ENCODE data around the gene TOPAZ1. TPM values are rescaled to one million over a fixed set of nuclear protein-coding genes. Genes with fewer than 3 reads are reported as not detected.

Gene TOPAZ1
- total RNA-seq, 4 donors from 2014 or later = 0.28 TPM; not detected in 3

DNA sequence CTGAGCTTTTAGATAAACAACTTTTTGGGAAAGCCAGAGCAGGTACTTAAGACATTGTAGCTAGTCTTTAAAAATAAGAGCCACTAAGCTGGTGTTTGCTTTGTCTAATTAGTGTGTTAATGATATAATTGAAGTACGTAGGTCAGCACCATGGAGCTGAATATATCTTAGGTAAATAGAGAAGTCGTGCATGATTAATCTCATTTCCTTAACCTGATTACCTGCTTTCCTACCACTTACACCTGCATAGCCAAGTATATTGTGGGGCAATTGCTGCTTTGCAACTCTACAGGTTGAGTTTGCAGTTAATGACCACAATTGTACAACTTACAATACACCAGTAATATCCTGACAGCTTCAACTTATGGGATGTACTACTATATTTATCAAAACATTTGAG, 17.6 kb upstream of the TOPAZ1 start:
- intact Hi-C loops (cut with DNase I; ENCODE audit: low total_unique reads) = no loop called here
- no peaks in the 10 kb centered on the region for H3K36me3 ChIP-seq
- no peak overlapping the region for H3K27ac ChIP-seq
- H3K27me3 ChIP-seq = no peaks in the 10 kb centered on the region
- H3K9me3 ChIP-seq = no peaks in the 10 kb centered on the region
- TF ChIP-seq POLR2A (IDR thresholded peaks at IDR 0.05) = no peak
- TF ChIP-seq, protein P1, sequence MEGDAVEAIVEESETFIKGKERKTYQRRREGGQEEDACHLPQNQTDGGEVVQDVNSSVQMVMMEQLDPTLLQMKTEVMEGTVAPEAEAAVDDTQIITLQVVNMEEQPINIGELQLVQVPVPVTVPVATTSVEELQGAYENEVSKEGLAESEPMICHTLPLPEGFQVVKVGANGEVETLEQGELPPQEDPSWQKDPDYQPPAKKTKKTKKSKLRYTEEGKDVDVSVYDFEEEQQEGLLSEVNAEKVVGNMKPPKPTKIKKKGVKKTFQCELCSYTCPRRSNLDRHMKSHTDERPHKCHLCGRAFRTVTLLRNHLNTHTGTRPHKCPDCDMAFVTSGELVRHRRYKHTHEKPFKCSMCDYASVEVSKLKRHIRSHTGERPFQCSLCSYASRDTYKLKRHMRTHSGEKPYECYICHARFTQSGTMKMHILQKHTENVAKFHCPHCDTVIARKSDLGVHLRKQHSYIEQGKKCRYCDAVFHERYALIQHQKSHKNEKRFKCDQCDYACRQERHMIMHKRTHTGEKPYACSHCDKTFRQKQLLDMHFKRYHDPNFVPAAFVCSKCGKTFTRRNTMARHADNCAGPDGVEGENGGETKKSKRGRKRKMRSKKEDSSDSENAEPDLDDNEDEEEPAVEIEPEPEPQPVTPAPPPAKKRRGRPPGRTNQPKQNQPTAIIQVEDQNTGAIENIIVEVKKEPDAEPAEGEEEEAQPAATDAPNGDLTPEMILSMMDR (IDR thresholded peaks at IDR 0.05) = no peak
- DNase-seq = no peak
- H3K4me3 ChIP-seq = no peak overlapping the region
- H3K4me1 ChIP-seq = no peaks in the 10 kb centered on the region

DNA sequence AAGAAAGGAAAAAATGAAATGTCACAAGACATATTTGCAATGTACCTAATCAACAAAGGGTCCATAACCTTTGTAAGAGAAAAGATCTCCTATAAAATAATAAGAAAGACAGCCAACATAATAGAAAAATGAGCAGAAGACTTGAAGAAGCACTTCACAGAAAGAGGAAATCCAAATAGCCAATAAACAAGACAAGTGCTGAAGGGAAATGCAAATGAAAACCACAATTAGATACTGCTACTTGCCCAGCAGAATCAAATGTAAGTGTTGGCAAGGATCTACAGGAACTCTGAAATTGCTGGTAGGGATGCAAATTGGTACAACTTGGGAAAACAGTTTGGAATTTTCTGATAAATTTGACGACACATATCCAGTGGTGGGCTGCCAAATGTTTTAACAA, 15.1 kb upstream of the TOPAZ1 start:
- no peak for DNase-seq
- H3K36me3 ChIP-seq = no peaks in the 10 kb centered on the region
- H3K27ac ChIP-seq = no peak overlapping the region
- TF ChIP-seq, protein P1 (IDR thresholded peaks at IDR 0.05) = no peak
- no peak for TF ChIP-seq POLR2A (IDR thresholded peaks at IDR 0.05)
- no peaks in the 10 kb centered on the region for H3K4me1 ChIP-seq
- H3K27me3 ChIP-seq = no peaks in the 10 kb centered on the region
- H3K4me3 ChIP-seq = no peak overlapping the region
- no peaks in the 10 kb centered on the region for H3K9me3 ChIP-seq
- intact Hi-C loops (cut with DNase I; ENCODE audit: low total_unique reads) = no loop called here

DNA sequence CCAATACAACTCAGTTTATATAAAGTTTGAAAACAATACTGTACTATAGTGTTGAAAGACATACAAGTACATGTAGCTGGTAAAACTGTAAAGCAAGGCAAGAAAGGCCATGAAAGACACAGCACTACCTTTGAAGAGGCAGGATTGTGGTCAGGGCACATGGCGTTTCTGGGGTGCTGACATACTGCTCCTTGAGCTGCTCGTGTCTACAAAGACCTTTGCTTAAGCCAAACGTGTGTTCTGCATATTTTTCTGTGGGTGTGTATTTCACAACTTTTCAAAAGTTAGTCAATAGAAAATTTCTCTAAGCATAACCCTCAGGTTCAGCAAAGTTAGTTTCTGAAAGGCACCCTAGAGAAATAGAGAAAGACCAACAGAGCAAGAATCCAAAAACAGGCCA, 14.1 kb upstream of the TOPAZ1 start:
- Histone ChIP-seq H3K27me3 (no peaks in the 10 kb centered on the region), H3K27ac (no peak overlapping the region), H3K36me3 (no peaks in the 10 kb centered on the region), H3K4me1 (no peaks in the 10 kb centered on the region), H3K4me3 (no peak overlapping the region), H3K9me3 (no peaks in the 10 kb centered on the region)
- TF ChIP-seq, protein P1 (IDR thresholded peaks at IDR 0.05) = no peak
- no peak for TF ChIP-seq POLR2A (IDR thresholded peaks at IDR 0.05)
- intact Hi-C loops (cut with DNase I; ENCODE audit: low total_unique reads) = no loop called here
- no peak for DNase-seq

DNA sequence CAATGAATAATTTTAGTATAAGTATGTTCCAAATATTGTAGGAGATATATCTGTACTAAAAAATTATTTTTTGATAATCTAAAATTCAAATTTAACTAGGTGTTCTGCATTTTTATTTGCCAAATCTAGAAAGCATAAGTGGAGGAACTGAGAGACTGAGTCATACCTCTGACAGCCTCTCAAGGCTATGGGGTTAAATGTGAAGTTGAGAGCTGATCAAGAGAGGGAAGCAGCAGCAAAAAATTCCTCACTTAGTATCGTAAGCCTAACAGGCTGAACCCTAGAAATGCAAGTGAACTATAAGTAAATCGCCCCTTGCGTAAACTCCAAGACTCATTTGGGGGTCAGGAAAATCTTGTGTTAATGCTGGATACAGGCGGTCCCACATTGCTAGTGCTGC, 12.8 kb upstream of the TOPAZ1 start:
- Histone ChIP-seq H3K27ac (no peak overlapping the region), H3K4me3 (no peak overlapping the region), H3K4me1 (no peaks in the 10 kb centered on the region), H3K27me3 (no peaks in the 10 kb centered on the region), H3K9me3 (no peaks in the 10 kb centered on the region), H3K36me3 (no peaks in the 10 kb centered on the region)
- no peak for DNase-seq
- TF ChIP-seq POLR2A (IDR thresholded peaks at IDR 0.05) = no peak
- TF ChIP-seq, protein P1 (IDR thresholded peaks at IDR 0.05) = no peak
- intact Hi-C loops (cut with DNase I; ENCODE audit: low total_unique reads) = no loop called here

DNA sequence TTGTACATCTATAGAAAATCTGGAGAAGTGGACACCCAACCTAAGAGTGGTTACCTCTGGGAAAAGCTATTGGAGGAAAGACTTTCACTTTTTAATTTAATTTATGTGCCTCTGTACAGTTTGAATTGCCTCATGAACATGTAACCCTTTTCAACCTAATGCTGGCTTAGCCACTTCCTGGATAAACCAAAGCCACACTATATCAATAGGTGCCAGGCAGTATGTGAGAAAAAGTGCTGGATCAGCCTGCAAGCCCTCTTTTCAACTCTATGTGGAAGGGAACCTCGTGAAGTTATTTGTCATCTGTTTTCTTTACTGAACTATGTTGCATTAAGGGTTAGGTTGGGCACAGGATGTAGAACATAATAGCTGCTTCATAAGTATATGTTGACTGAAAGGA, 9.3 kb upstream of the TOPAZ1 start:
- Histone ChIP-seq H3K27me3 (no peaks in the 10 kb centered on the region), H3K4me1 (no peaks in the 10 kb centered on the region), H3K36me3 (no peaks in the 10 kb centered on the region), H3K9me3 (no peaks in the 10 kb centered on the region), H3K27ac (no peak overlapping the region), H3K4me3 (no peak overlapping the region)
- intact Hi-C loops (cut with DNase I; ENCODE audit: low total_unique reads) = no loop called here
- TF ChIP-seq, protein P1 (IDR thresholded peaks at IDR 0.05) = no peak
- TF ChIP-seq POLR2A (IDR thresholded peaks at IDR 0.05) = no peak
- no peak for DNase-seq
